ENCODE data around the gene PRR3.
"Not testable (repeated sequence)": the region's sequence is repeated elsewhere in the genome, so short reads cannot be mapped to it uniquely, and the experiment has no call there.

PRR3 gene

DNA sequence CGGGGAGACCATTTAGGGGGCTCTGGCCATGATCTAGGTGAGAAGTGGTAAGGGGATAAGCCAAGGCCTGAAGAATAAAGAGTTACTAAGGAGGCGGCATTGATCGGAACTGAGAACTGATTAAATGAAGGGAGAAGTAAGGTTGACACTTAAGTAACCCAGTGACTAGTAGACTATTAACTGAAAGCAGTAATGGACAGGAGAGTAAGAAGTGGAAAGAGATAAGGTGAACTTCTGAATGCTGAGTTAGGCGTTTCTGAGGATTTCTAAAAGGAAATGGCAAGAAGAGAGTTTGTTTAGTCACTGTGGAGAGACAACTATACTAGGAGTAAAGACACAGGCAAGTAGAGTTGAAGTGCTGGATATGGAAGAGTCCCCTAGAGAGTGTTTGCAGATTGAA, 16.0 kb downstream of the PRR3 start:
- no peak for DNase-seq

GRCh38 chr6:30578051-30578450, 21.0 kb downstream of the PRR3 start:
- DNase-seq, result no peak

DNA sequence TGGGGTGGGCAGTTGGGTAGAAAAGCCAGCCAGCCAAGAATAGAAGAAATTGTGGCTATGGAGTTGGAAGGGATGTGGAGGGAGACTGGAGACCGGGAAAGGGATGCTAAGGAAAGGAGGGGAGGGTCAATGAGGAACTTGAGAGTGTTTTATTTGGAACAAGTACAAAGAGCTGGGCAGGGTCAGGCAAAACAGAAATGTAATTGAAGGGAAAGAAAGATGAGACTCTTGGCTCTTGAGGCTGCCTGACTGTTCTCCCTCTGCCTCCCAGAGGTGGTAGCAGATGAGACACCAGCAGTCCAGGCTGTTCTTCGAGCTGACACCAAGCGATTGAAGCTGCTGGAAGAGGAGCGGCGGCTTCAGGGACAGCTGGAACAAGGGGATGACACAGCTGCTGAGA, 26.8 kb downstream of the PRR3 start:
- no peak for DNase-seq

- no peak for DNase-seq
Observed at GRCh38 chr6:30589754-30590358, 32.8 kb downstream of the PRR3 start.

DNA sequence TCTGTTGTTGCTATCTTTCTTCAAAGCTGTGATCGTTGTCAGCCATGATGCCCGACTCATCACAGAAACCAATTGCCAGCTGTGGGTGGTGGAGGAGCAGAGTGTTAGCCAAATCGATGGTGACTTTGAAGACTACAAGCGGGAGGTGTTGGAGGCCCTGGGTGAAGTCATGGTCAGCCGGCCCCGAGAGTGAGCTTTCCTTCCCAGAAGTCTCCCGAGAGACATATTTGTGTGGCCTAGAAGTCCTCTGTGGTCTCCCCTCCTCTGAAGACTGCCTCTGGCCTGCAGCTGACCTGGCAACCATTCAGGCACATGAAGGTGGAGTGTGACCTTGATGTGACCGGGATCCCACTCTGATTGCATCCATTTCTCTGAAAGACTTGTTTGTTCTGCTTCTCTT, 33.4 kb downstream of the PRR3 start:
- DNase-seq, result no peak

- DNase-seq, result no peak
Observed at GRCh38 chr6:30591008-30591407, 33.9 kb downstream of the PRR3 start.

GRCh38 chr6:30592287-30592686, 35.2 kb downstream of the PRR3 start:
- no peak for DNase-seq

GRCh38 chr6:30597315-30598144, 40.4 kb downstream of the PRR3 start:
- DNase-seq, result not testable (repeated sequence)

GRCh38 chr6:30598912-30599624, 42.0 kb downstream of the PRR3 start:
- no peak for DNase-seq

GRCh38 chr6:30599625-30600324, 42.7 kb downstream of the PRR3 start:
- no peak for DNase-seq

DNA sequence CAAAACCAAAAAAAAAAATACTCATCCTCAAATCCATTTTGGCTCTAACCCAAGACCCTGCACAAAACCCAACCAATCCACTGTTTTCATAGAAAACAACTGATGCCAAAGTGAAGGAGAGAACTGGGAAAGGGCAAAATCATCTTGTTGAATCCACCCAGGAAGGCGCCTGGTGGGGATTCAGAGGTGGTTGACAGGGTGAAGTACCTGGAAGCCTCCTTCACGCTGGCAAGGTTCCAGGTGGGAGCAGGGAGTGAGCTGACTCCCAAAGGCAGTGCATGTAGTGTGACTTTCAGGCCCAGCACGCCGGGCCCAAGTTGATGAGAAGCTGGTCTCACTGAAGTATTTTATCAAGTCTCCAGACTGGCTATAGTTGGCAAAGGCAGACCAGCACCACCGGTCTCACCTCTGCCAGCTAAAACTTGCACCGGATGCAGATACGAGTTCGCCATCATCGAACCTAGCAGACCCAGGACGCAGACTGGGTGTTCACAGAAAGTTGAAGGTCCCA, 43.4 kb downstream of the PRR3 start:
- no peak for DNase-seq

- no peak for DNase-seq
Observed at GRCh38 chr6:30601436-30601814, 44.3 kb downstream of the PRR3 start.

DNA sequence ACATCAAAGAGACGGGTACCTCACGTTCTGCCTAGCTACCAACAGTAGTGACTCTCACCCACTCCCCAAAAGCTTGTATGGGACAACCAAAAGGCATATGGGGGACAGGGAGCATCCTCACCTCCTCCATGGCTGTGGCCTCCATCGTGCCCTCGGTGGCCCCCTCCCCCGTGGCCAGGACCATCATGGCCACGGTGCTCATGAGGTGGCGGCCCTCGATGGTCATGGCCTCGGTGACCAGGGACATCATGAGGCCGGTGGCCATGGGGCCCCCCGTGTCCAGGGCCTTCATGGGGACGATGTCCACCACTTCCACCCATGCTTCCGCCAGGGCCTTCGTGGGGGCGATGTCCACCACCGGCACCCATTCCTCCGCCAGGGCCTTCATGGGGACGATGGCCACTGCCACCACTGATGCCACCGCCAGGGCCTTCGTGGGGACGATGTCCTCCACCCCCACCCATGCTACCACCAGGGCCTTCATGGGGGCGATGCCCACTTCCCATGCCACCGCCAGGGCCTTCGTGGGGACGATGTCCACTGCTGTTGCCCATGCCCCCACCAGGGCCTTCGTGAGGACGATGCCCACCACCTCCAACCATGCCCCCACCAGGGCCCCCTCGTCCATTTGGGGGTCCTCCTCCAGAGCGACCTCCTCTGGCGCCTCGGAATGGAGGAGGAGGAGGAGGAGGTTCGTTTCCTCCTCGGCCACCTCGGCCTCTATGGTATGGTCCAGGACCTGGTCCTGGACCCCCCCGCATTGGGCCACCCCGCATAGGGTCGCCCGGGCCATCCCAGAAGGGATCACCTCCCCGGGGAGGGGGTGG, 44.9 kb downstream of the PRR3 start:
- DNase-seq, result no peak

- no peak for DNase-seq
Observed at GRCh38 chr6:30603961-30604360, 46.9 kb downstream of the PRR3 start.

DNA sequence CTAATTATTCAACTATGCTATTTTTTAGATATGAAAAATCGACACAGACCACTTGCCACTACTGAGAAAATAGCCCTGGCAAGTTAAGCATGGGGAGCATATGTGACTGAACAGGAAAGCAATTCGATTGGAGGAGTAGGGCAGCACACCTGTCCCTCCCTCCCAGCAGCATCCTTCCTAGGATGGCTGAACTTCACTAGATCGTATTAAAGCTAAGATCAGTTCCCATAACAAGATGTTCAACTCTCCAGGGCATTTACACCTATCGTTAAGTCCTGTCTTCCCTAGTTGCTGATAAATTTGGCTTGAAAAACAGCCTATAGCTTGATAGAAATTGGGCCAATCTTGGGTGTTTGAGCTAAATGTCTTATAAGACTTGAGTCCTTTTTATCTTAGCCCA, 53.0 kb downstream of the PRR3 start:
- DNase-seq, result no peak

- no peak for DNase-seq
Observed at GRCh38 chr6:30611150-30611855, 54.2 kb downstream of the PRR3 start.

DNA sequence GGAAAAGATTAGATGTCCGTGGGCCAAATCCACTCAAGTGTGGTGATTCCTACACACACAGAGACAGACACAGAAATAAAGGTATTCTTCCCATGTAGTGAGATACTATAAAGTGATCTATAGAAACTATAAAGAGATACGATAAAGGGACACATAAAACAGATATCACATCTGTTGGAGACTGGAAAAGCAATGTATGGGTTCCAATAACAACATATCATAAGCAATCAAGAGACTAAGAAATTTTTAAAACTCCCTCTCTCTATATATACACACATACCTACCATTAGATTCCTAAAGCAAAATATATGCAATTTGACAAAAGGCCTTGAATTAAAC, 54.7 kb downstream of the PRR3 start:
- DNase-seq, result no peak

- DNase-seq, result no peak
Observed at GRCh38 chr6:30612213-30612612, 55.1 kb downstream of the PRR3 start.

DNA sequence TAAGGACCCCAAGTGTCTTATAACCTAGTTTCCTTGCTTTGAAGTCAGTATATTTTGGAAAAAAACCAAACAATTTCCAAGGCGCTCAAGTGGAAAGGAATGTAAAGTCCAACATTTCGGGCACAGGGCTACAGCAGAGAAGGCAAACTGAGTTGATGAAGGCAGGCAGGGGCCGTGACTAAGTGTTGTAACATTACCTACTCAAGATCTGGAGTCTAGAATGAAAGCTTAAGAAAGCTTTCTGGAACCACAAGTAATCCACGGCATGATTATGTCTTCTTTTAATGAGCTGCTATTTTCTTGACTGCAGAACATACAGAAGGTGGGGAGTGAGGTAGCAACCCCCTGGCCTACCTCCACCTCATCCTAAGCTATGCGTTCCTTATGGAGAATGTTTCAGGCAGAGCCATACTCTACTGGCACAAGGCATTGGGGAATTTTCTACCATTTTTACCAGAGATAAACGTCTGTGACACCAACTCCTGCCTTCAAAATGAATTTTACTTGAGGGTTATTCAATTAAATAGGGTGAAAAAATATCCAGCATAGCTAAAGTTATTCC, 55.7 kb downstream of the PRR3 start:
- no peak for DNase-seq

All from NCI-H187 treated with DMSO at 0.1 percent for 48 hours (cell line).